Measurements from ENCODE around the gene GLRB.

- no peak for TF ChIP-seq CTCF (IDR thresholded peaks at IDR 0.05)
- no peak for TF ChIP-seq EZH2 (IDR thresholded peaks at IDR 0.05; ENCODE audit: borderline replicate concordance, insufficient read depth, low read depth, low read length, poor library complexity, severe bottlenecking)
Measured at GRCh38 chr4:157050561-157050960, 25.4 kb upstream of the GLRB start.
